GM12801 (cell line): Measurements from ENCODE around the gene HPGDS.

Experiments used
- CTCF ChIP-seq: IDR thresholded peaks from one replicate; pipeline ENCODE4 v1.5.1; 2011; ENCODE audit warnings: control low read depth; ENCODE audit not compliant: insufficient read length; ENCODE audit errors: extremely low read depth

HPGDS gene

GRCh38 chr4:94372991-94373390, 30.4 kb upstream of the HPGDS start:
- TF ChIP-seq CTCF: no peak

DNA sequence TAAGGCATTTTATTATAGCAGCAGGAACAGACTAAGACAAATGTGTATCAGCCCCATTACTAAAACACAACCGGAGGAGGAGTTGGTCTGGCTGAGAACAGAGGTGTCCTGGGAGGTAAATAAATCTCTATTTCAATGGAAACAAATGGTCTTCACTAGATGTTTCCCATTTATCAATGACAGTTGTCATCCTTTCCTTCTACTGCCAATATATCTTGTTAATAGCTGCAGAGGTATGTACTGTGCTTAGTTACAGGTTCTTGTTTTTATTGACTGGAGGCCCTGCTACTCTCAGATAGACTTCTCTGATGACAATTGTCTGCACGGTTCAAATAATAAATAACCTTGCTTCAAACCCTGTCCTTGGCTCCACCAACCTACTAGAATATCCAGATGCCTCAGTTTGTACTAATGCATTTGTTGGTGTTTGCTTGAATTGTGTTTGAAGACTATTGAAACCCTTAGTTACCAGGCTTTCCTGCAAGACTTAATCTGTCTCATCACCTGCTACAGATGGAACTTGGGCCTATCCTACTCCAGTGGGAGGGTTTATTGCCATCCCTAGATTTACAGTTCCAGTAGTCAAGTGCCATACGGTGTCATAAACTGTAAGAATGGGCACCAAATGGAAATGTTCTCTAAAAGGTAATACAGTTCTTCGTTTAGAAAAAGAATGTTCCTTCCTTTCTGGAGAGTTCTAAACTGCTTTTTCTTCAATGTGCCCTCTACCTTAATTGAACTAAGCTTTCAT, 29.8 kb upstream of the HPGDS start:
- no peak for TF ChIP-seq CTCF

GRCh38 chr4:94371290-94371689, 28.7 kb upstream of the HPGDS start:
- TF ChIP-seq CTCF: no peak

DNA sequence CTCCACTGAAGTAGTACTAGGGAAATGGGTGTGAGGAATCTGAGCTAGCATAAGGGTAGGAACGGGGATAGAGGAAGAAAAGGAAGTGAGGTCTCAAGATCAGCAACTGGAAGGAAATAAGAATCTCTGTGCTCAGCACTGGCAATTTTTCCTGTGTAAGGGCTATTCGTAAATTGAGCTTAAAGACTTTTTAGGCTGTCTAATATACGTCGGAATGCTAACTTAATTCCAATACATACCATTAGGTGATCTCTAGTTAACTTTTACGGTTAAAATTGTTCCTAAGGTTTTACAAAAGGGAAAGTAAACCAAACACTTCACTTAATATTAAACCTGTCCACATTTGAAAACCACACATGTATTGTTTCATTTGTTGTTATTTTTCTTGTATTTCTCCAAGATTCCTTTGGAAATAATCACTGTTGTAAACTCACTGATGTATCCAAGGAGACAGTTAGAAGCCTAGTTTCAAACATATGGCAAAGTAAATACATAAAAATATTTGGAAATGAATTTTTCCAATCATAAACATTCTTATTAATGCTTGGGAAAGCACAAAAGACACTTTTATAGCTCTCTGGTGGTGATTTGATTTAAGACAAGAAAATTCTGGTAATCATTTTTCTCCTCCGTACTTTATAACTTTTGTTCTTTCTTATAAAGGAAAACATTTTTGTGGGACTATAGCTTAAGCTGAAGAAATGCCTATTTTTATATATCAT, 28.1 kb upstream of the HPGDS start:
- TF ChIP-seq CTCF: no peak

DNA sequence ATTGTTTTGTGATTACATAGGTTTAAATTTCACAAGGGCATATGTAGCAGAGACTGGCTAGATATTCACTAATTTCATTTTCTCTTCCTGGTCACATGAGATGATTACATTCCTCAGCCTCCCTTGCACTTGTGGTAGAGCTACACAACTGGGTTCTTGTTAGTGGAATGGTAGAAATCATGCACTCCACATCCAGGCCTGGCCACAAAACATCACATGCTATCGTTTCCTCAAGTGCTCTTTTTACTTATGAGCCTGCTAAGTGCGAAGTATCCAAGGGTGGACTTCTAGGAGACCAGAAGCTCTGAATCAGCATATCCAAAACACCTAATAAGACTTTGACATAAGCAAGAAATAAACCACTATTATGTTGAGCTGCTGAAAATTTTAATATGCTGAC, 26.4 kb upstream of the HPGDS start:
- TF ChIP-seq CTCF: no peak

DNA sequence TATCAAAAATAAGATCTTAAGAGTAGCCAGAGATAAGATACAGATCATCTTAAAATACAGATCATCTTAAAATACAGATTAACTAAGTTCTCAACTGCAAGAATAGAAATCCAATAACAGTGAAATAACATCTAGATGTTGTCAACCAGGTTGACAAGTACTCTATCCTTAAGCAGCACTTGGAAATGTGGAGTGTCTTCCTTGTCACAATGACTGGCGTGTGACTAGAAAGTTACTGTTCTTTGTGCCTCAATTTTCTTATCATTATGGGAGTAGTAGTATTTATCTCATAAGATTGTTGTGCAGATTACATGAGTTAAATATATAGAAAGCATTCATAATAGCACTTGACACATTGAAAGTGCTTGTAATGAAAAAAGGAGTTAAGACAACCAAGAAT, 25.8 kb upstream of the HPGDS start:
- no peak for TF ChIP-seq CTCF

DNA sequence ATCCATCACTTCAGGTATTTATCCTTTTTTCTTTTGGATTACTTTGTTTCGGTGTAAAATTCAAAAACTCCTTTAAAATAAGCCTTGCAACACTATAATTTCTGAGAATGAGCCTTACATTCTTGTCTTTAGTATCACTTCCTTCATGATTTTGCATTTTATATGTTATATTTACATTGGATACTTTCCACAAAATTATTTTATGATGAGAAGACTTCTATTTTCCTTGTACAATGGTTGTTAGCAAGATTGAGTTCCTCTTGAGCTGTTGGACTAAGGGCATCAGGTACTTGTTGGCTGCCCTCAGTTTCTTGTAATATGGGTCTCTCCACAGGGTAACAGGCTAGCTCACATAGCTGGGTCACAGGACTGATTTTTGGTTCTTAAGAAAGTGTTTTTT, 22.7 kb upstream of the HPGDS start:
- no peak for TF ChIP-seq CTCF
